Right lung (tissue), 5 donors: ENCODE data around the gene TMEM132D. TPM values are rescaled to one million over a fixed set of nuclear protein-coding genes. Genes with fewer than 3 reads are reported as not detected.

ENCODE experiments used
- DNase-seq, 2 donors: peaks; one replicate each; pipeline ENCODE4 v3.0.0-alpha.2; 2013
- polyA plus RNA-seq, 5 donors: library from polyadenylated mRNA; unstranded; fragments of 120-200 nt; gene quantifications; one replicate each; pipeline versions ENCODE4 v1.2.1 to v1.2.3, GENCODE V29; 2013; ENCODE audit warnings: inconsistent platforms in 1 of 5, low replicate concordance in 1 of 5; ENCODE audit not compliant: insufficient read length in 5 of 5, insufficient read depth in 1 of 5

The TMEM132D gene
- polyA plus RNA-seq, 5 donors, result 0.28 to 2.1 (median 0.79) TPM

DNA sequence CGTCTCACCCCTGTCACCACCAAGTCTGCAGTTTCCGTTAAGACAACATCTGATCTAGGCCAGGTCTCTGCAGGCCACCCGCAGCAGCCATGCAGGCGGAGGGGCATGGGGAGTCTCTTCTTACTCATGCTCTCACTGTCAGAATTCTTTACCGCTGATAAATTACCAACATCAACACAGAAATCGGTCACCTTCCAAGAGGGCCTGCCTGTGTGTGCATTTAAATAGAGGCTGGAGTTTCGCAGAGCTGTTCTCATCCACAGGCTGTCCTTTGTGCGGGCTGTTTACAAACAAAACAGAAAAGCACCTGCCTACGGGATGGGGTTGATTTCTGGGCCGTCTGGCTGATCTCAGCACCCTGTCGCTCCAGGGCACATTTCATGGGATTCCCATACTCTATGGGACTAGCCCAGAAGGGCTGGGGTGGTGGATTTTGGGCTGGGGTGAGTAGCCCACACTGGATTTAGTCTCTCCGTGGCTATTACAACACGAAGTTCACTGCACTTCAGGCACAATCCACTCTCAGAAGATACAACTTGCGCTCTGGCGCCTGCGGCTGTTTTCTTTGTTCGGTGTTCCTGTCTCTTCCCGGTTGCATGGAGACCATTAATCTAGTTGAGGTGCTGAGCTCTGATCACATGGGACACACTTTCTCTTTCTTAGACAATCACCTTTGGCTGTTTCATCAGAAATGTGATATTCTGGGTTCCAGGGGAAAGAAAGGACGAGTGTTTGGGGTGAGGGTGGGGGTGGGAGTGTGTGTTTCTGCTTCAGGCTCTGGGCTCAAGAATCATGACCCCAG, 719.5 kb downstream of the TMEM132D start:
- no peak for DNase-seq

DNA sequence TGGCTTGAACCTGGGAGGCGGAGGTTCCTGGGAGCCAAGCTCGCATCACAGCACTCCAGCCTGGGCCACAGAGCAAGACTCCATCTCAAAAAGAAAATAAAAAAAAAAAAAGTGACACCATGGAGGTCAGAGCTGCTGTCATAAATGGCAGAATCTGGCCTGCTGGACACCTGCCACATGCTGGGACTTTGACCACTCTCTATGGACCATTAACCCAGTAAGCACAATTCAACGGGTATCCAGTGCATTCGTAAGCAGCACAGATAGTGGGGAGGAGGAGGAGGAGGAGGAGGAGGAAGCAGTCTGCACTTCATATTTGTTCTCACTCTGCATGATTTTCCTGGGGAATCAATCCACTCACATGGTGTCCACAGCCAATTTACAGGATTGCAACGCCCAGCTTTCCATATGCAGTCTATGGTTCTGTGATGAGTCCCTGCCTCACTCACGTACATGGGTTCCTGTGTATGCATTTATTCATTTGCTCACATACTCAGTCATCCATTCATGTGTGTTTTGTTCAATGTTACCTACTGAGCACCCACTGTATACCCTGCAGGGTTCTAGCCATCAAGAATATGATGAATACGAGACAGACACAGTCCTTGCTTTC, 723.8 kb downstream of the TMEM132D start:
- DNase-seq, result no peak

DNA sequence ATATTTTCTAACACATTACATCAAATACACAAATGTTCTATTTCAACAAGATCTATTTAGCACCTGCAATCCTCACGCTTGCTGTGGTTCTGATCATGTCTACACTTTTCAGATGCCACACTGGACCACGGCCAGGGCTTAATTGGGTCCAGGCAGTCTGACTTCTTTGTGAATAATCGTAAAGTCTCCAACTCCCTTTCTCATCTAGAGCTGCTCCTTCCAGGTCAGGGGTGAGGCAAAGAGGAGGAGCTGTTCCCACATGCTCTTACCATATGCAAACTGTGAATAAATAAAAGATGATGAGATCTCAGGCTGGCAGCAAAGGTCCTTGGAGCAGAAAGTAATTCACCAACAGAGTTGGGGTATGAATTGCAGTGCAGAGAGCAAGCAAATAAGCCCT, 733.9 kb downstream of the TMEM132D start:
- no peak for DNase-seq

DNA sequence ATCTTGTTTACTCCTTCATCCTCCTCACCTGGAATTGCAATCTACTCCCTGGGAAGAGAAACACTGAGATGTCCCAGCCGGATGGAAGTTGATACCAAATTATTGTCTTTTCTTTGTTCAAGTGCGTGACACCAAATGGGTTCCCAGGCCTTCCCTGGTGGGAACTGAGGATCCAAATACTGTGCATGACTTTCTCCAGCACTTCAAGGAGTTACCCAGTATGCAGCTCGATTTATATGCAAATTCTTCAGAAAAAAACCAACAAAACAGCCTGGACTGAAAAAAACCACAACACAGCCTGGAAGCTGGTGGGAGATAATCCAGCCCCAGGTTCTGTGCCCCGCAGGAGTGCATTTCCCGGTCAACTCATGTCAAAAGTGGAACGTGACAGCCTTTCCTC, 740.0 kb downstream of the TMEM132D start:
- DNase-seq, result no peak

DNA sequence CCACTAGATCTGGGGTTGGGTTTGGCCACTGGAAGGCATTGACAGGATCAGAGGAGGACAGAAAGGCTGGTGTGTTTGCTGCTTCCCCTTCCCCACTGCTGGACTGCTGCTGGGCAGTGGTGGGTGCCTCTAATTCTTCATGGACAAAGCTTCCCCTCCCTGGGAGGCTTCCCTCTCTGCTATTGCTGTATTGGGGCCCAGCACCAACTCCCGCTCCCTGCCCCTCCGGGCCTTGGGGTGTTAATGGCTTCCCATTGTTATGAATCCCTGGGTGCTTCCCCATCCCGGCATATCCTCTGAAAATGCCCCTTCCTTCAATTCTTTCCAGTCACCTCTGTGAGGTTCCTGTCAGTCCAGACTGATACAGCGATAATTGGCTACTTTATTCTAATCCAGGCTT, 740.4 kb downstream of the TMEM132D start:
- no peak for DNase-seq

DNA sequence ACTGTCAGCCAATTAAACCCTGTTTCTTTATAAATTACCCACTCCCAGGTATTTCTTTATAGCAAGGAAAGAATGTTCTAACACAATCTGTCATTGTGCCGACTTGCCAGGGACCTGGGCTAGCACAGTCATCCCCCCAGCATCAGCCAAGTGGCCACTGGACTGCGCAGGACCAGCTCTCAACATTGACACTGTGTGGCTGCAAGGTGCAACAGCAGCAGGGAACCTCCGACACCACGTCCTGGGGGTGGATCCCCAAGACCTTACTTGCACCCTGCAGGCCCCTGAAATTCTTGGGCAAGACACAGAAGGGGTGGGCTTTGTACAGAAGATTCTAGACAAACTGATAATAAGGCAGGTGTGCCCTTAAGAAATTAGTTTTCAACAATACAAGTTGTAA, 741.0 kb downstream of the TMEM132D start:
- DNase-seq, result no peak

DNA sequence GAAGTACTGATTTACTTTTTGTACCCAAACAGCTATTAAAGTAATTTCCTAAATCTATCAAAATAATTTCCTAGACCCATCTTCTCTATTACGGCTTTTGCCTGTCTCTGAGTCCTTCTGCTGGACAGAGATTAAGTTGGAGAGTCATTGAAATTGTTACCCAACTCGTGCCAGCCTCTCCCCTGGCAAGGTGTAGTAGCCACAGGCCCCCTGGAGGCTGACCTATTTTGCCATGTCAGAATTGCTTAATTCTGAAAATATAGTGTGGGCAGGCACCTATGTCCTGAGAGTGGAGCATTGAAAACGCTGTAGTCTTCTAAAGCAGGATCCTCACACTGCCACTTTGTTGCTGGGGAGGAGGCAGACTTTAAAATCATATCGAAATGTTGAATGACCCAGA, 742.3 kb downstream of the TMEM132D start:
- DNase-seq, result no peak

DNA sequence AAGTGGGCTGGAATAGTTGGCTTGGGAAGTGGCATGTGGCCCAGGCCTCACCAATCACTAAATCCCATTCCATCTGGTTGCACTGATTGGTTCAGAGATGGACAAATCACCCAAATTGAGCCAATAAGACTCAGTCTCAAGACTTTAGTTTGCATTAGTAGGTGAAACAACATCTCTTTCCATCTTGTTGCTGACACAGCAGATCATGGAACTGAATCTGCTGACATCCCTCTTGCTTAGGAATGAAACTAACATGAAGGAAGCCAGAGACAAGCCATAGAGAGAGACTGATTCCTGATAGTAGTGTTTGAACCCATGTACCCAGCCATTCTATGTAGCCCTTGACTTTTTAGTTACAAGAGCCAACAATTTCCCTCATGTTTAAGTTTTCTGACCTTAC, 743.5 kb downstream of the TMEM132D start:
- DNase-seq, result no peak

DNA sequence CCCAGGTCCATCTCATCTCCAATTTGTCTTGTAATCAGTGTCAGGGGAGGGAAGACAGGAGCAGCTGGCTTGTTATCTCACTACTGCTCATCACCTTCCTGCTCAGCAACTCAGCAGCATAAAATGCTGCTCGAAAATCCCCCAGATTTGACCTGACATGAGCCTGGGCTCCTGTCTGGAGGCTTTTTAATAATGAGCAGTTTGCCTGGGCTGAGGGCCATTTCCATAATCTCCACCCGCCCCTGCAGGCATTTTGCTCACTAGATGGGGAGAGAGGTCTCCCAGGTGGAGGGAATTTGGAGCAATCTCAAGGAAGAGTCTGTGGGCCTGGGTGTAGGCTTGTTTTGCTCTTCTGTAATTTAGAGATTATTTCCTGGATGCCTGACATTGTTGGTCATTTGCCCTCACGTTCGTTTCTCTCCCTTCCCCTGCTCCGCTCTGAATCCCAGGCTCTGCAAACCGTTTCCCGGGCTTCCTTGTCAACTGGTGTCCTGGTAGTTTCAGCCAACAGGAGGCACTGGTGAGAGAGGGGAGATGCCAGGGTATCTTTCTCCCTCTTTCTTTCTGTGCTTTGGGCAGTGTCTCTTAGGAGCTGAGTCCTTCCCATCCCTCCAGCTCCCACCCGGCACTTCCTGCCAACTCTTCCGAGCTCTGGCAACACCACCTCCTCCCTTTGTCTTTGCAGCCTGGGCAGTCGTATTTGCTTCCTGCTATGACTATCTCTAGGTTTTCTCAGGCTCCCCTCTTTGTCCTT, 751.3 kb downstream of the TMEM132D start:
- DNase-seq, result no peak

DNA sequence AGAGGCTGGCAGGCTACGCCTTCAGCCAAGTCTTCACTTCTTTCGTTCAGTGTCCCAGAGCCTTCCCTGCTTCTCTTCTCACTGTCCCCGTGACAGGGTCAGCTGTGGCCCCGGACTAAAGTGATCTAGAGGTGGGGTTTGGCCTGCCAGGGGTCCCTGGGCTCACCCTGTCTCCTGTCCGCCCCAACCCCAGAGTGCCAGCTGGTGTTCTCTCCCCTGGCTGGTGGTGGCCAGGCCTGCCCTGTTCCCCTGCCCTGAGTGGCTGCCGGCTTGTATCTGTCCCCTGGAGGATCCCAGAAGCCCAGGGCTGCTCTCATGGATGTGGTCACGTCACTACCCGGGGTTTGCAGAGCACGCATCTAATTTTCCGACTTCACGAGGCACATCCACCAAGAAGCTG, 753.1 kb downstream of the TMEM132D start:
- no peak for DNase-seq

DNA sequence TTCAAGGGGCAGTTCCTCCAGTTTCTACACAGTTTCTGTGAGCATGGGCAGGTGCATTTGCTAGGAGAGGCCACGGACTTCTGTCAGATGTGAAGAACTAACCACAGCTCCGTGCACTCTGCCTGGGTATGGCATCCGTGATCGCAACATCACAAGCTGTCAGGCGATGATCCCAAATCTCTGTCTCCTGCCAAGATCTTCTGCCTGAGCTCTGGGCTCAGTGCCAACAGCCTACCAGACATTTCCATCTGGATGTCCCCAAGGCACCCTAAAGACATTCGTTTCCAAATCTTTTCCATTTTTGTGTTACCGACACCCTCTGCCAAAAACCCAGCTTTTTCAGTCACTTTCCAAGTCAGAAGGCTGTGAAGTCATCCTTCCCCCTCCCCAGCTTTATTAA, 758.4 kb downstream of the TMEM132D start:
- no peak for DNase-seq

DNA sequence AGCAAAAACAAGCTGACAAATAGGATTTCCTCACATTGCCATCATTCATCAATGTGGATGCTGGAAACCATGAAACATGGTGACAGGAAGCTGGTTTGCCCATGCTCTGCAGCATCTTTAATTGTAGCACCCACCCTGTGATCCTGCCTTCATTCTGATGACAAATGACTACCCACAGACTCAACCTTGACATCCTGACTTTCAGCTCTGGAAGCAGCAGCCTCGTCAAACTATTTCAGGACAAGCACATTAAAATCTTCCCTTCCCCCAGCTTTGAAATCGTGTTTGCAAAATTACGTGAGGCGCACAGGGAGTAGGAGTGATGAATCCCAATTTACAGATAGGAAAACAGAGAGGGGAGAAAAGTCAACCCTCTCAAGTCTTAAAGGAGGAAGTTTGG, 765.0 kb downstream of the TMEM132D start:
- no peak for DNase-seq

DNA sequence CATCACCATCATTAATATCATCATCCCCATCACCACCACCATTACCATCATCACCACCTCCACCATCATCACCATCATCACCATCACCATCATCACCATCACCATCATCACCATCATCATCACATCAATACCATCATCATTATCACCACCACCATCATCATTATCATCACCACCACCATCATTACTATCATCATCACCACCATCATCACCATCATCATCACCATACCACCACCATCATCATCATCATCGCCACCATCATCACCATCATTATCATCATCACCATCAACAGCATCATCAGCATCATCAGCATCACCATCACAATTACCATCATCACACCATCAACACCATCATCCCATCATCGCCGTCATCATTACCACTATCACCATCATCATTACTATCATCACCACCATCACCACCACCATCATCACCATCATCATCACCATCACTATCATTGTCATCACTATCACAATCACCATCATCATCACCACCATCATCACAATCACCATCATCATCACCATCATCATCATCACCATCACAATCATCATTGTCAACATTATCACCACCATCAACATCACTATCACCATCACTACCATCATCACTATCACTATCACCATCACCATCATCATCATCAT, 767.0 kb downstream of the TMEM132D start:
- DNase-seq, result no peak

DNA sequence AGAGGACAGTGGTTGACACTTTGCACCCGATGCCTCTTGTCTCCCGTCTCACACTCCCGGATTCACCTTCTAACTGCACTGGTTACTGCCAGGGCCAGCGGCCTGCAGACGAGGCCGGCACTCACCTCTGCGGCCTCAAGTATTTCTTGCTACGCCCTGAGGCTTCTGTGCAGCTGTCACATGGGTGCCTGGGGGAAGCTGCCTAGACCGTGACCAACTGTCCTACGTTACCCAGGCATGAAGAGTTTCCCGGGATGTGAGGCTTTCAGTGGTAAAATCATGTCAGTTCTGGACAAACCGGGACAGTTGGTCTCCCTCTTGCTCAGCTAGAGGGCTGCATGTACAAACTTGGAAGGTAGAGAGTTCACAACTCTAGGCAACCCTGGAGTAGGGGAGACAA, 776.1 kb downstream of the TMEM132D start:
- DNase-seq, result no peak

DNA sequence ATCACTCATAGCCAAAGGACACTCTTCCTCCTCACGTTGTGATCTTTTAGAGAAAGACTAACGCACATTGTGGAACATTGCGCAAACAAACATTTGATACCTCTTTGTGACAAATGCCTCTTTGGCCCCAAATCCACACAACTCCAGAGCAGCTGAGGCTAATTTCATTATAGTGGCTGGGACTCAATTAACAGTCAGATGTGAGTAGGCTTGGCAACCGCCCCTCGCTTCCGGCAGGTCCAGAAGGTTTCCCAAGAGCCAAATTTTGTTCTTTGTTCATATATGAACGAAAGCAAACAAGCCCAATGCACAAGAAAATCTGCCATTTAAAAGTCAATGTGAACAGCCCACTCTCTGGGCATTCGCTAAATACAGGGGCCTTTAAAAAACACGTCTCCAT, 776.6 kb downstream of the TMEM132D start:
- DNase-seq, result no peak

DNA sequence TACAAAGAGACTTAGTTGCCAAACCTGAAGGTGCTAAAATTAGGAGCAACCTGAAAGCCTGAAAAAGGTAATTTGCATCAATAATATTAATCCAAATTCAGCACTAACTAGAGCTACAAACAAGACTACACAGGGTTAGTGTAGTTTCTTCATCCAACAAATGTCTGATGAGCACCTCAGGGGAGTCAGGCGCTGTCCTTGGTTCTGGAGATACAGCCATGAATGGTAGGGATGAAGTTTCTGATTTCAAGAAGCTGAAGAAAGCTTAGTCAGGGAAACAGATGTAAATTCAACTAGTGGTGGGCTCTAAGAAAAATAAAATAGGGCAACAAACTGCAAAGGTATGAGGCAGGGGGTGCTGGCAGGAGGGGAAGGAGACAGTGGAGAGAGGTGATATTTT, 784.3 kb downstream of the TMEM132D start:
- no peak for DNase-seq

DNA sequence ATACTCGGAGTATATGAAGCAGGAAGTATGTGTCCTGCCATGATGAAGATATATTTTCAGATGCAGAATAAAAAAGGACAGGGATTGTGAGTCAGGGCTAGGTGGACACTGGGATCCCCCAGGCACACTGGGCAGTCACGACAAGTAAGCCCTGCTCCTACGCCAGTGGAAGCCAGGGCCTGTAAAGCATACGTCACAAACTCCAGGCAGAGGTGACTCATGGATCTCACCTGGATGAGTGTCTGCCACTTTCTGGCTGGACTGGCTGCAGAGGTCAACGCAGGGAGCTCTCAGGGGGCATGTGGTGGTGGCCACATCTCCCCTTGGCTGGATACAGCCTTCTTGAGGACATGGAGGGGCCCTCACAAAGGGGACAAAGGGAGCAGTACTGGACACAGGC, 788.3 kb downstream of the TMEM132D start:
- DNase-seq, result no peak

DNA sequence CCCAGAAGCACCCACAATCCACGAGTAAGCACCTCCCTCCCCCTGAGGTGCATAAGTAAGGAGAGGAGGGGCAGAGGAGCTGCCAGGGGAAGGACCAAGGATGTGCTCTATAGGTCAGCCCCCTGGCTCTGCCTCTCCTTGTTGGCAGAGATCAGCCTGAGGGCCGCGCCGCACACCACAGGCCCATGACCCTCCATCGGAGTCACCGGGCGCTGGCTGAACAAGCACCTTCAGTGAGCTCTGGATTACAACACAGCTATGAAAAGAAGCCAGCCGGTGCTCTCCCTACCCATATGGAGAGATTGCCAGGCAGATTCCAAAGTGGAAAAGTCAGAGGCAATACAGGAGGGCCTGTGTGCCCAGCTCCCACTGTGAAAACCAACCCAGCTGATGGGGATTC, 793.2 kb downstream of the TMEM132D start:
- DNase-seq, result no peak

DNA sequence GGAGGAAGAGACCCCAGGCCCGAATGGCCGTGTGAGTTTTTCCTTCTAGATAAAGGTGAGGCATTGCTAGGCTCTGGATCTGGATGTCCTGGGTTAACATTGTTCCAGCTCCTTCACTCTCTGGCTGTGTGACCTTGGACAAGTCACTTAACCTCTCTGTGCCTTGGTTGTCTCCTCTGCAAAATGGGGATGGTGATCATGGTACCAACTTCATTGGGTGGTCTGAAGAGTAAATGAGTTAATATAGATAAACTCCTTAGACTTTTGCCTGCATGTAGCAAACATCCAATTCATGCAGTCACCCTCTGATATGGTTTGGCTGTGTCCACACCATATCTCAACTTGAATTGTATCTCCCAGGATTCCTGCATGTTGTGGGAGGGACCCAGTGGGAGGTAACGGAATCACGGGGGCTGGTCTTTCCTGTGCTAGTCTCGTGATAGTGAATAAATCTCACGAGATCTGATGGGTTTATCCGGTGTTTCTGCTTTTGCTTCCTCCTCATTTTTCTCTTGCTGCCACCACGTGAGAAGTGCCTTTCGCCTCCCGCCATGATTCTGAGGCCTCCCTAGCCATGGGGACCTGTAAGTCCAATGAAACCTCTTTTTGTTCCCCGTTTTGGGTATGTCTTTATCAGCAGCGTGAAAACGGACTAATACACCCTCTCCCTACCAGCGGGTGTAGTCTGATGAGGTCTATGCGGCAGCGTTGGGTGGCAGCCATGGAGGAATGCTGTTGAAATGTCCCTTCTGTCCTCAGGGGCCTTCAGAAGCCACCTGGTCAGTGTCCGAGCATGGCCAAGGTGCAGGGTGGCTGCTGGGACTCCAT, 794.4 kb downstream of the TMEM132D start:
- no peak for DNase-seq

DNA sequence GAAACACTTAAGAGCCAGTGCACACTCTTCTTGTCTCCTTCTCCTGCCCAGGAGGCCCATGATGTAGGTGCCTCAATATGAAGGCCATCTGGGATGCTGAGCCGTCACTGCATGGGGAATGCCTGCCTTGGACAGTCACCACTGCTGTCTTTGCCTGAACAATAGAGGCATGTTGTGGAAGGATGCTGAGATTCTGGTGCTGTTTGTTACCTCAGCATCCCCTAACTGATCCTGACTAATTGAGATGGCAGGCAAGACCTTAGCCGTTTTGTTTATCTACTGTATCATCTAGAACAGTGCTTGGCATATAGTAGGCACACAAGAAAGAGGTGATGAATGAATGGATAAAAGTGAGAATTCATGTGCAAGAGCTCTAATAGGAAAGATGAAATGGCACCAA, 797.1 kb downstream of the TMEM132D start:
- no peak for DNase-seq

DNA sequence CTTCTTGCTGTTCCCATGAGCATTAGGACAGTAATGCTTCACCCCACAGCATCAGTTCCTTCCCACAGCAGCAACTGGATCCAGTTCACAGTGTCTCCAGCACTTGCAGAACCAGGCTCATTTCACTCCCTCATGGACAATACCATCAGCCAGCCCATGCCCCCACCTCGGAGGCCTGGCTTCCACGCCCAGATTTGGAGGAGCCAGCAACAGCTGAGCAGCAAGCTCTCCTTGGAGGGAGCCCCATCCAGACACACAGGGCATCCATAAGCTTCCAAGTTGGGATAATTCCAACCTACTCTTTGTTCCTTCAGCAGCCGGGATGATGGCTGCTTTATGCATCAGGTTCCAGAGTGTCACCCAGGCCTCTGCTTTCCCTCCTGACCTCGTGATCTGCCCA, 800.6 kb downstream of the TMEM132D start:
- DNase-seq, result no peak

DNA sequence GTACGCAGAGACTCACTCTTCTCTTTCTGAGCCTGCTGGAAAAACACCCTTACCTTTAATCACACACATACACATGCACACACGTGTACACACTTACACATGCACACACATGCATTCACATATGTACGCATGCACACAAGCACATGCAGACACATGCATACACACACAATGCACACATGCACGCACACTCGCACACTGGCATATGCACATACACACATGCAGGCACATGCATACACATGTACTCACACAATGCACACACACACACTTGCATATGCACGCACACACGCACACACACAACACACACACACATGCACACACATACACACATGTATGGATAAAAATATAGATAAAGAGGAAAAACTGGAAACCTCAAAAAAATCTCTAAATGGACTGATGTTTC, 801.6 kb downstream of the TMEM132D start:
- DNase-seq, result no peak
